GM18526 (cell line): Measurements from ENCODE around the gene BBX.

Experiments used
- POLR2A ChIP-seq: IDR thresholded peaks from 3 replicates; pipeline ENCODE4 v1.6.1; 2011; ENCODE audit not compliant: insufficient read length; ENCODE audit errors: extremely low read depth

The BBX gene

GRCh38 chr3:107782054-107782453 lies 259.3 kb downstream of the BBX start:
- no peak for TF ChIP-seq POLR2A

- no peak for TF ChIP-seq POLR2A
Measured at GRCh38 chr3:107790612-107791011, 267.9 kb downstream of the BBX start.

DNA sequence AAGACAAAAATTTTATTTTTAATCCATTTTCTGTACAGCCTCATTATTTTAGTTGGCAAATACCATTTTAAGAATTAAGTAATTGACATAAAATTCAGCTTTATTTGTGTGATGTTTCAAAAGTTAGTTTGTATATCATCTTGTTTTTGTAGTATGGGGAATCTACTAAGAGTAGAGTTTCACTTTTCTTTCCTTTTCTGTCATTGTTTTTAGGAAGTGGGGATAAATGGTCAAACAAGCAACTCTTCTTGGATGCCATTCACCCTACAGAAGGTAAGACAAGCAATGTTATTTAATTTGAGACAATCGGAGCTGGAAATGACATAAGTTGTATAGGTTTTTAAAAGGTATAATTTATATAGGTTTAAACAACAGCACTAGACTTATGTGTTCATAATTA lies 268.3 kb downstream of the BBX start:
- TF ChIP-seq POLR2A = no peak

DNA sequence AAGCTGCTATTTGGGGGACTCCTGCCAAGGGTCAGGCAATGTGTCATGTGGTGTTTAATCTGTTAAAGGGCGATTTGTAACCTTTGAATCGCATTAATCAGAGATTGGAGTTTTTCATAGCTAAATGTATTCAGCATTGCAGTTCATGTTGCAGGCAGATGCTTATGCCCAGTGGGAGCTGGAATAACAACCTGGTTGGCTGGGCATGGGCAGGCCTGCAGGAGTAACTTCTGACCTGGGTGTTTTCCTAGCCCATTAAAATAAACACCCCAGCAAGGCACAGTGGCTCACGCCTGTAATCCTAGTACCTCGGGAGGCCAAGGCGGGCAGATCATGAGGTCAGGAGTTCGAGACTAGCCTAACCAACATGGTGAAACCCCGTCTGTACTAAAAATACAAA lies 268.7 kb downstream of the BBX start:
- no peak for TF ChIP-seq POLR2A

- no peak for TF ChIP-seq POLR2A
Measured at GRCh38 chr3:107794664-107795443, 272.1 kb downstream of the BBX start.

GRCh38 chr3:107795514-107796094 lies 272.8 kb downstream of the BBX start:
- no peak for TF ChIP-seq POLR2A

DNA sequence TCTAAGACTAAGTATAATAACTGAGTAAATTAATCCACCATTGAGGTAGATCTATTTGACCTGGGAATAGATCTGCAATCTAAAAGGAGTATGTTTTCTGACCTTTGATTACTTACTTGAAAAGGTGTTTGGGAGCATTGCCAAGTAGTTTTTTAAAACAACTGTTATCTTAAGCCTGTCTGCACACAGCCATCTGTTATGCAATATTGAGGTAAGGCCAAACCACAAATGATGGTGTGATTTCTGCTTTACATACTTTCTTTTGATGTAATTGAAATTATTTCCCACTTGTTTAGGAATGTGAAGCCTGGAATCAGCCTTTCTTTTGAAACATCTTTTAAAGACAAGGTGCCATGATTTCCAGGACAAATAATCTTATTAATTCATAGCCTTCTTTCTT lies 274.0 kb downstream of the BBX start:
- no peak for TF ChIP-seq POLR2A

DNA sequence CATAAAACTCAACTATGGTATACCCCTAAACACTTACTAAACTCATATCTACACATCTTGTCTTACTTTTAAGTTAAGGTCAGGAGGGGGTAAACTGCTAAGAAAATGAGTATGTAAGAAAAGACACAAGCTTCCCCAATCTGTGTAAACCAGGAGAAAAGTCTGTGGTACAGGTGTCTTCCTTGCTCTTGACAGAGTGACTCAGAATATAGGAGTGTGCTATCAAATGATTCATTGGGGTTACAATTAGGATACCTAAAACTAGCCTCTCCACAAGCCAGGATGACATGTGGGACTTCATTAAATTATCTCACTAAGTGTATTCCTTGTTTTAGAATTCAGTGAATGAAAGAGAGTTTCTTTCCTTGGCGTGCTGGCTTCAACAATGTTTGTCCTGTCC lies 274.8 kb downstream of the BBX start:
- no peak for TF ChIP-seq POLR2A

GRCh38 chr3:107798381-107798780 lies 275.6 kb downstream of the BBX start:
- TF ChIP-seq POLR2A = no peak

- no peak for TF ChIP-seq POLR2A
Measured at GRCh38 chr3:107800710-107801109, 277.9 kb downstream of the BBX start.

- TF ChIP-seq POLR2A = no peak
Measured at GRCh38 chr3:107803170-107803569, 280.4 kb downstream of the BBX start.

DNA sequence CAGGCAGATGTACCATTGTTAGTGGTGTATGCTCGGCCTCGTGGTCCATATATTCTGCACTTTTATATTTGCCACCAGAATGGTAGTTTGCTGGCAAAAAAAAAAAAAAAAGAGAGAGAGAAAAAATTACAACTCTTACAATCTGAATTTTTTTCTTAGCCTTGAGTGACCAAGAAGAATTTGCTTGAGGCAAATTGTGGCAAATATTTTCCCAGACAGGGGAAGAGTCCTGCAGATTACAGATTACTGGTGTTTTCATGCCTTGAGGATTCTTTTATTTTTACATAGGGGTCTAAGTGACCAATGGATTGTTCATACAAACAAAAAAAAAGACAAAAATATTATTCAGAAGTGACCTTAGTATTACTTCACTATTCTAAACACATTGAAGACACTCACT lies 283.3 kb downstream of the BBX start:
- no peak for TF ChIP-seq POLR2A

- TF ChIP-seq POLR2A = no peak
Measured at GRCh38 chr3:107806536-107806935, 283.8 kb downstream of the BBX start.

- TF ChIP-seq POLR2A = no peak
Measured at GRCh38 chr3:107810171-107811071, 287.7 kb downstream of the BBX start.

- TF ChIP-seq POLR2A = no peak
Measured at GRCh38 chr3:107813026-107813425, 290.3 kb downstream of the BBX start.

DNA sequence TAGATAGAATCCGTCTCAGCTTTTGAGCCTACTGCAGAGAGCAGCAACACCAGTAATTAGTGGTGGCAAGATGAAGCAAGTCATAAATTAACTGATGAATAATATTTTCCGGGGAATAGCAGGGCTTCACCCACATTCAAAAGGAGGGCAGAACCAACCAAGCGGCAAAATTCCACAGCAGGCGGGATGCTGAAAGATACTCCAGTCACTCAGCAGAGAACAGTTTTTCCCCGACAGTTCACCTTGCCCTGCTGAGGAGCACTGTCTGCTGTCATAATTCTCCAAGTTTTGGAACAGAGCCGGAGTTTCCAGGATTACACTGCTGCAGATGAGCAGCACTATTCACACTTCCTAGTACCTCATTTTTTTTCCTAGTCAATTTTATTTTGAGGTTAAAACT lies 293.3 kb downstream of the BBX start:
- TF ChIP-seq POLR2A = no peak
